AG09309 (cell line): ENCODE results near the gene CDC16.
"Not testable (repeated sequence)": the region's sequence is repeated elsewhere in the genome, so short reads cannot be mapped to it uniquely, and the experiment has no call there.

ENCODE experiments used
- DNase-seq: peaks from one replicate; pipeline ENCODE4 v3.0.0-alpha.2; 2010; ENCODE audit warnings: low read depth
- H3K4me3 ChIP-seq: 2 replicates; pipeline ENCODE4 v1.5.1; 2011; ENCODE audit warnings: mild to moderate bottlenecking, low read depth, low read length, moderate library complexity; ENCODE audit not compliant: control insufficient read depth
- CTCF ChIP-seq: IDR thresholded peaks from 2 replicates; pipeline ENCODE4 v1.5.1; 2011; ENCODE audit warnings: mild to moderate bottlenecking, low read depth, low read length, inconsistent platforms; ENCODE audit not compliant: insufficient read depth, control insufficient read depth; ENCODE audit errors: missing control alignments

The CDC16 gene

GRCh38 chr13:114259374-114259773 is 24.7 kb downstream of the CDC16 start:
- H3K4me3 ChIP-seq, result no peak overlapping the region
- no peak for TF ChIP-seq CTCF
- no peak for DNase-seq

GRCh38 chr13:114259974-114260373 is 25.3 kb downstream of the CDC16 start:
- no peak overlapping the region for H3K4me3 ChIP-seq
- no peak for TF ChIP-seq CTCF
- DNase-seq, result no peak

- no peak for TF ChIP-seq CTCF
- no peak overlapping the region for H3K4me3 ChIP-seq
- no peak for DNase-seq
These were observed 26.1 kb downstream of the CDC16 start for GRCh38 chr13:114260814-114261213.

- H3K4me3 ChIP-seq, result no peak overlapping the region
- TF ChIP-seq CTCF, result no peak
- no peak for DNase-seq
These were observed 26.8 kb downstream of the CDC16 start for GRCh38 chr13:114261328-114261965.

GRCh38 chr13:114263578-114263977 is 28.9 kb downstream of the CDC16 start:
- H3K4me3 ChIP-seq, result no peak overlapping the region
- no peak for DNase-seq
- TF ChIP-seq CTCF, result no peak

GRCh38 chr13:114264313-114264712 is 29.6 kb downstream of the CDC16 start:
- H3K4me3 ChIP-seq, DNase-seq: not testable (repeated sequence)

- TF ChIP-seq CTCF, result no peak
- DNase-seq, result peak; percentile 44
- no peak overlapping the region for H3K4me3 ChIP-seq
These were observed 30.4 kb downstream of the CDC16 start for GRCh38 chr13:114264886-114265611.
